ENCODE data around the gene WWC1.

Gene WWC1

GRCh38 chr5:168304349-168304748 is 12.9 kb downstream of the WWC1 start:
- H3K9ac ChIP-seq (ENCODE audit: low read length): no peak overlapping the region
- H3K27me3 ChIP-seq (replicated peaks; ENCODE audit: insufficient read depth, low read length): no peaks in the 10 kb centered on the region
- TF ChIP-seq EZH2phosphoT487 (IDR thresholded peaks at IDR 0.05; ENCODE audit: low read length): no peak
- no peak for TF ChIP-seq EZH2 (optimal IDR thresholded peaks at IDR 0.05; ENCODE audit: low read depth, low read length)
- TF ChIP-seq CTCF (IDR thresholded peaks at IDR 0.05; ENCODE audit: low read length): no peak
- H3K4me2 ChIP-seq (ENCODE audit: low read depth, low read length): no peak overlapping the region
- H3K4me3 ChIP-seq (ENCODE audit: low read length): no peak overlapping the region
- H3F3A ChIP-seq (ENCODE audit: insufficient read depth, low read length): peaks cover 8% of the 10 kb centered on the region; the same call in 1 of the 2 replicates
- peaks cover 77% of the 10 kb centered on the region for H3K79me2 ChIP-seq (ENCODE audit: low read length)
- no peak overlapping the region for H2AFZ ChIP-seq (ENCODE audit: low read length)
- DNase-seq: no peak
- H3K9me3 ChIP-seq (replicated peaks; ENCODE audit: insufficient read depth, low read length): no peaks in the 10 kb centered on the region
- H4K20me1 ChIP-seq (ENCODE audit: insufficient read depth, low read length): no peaks in the 10 kb centered on the region
- H3K9me2 ChIP-seq (replicated peaks; ENCODE audit: insufficient read depth, low read length): no peaks in the 10 kb centered on the region
- no peak overlapping the region for H3K27ac ChIP-seq (ENCODE audit: low read length)
- H3K4me1 ChIP-seq (ENCODE audit: low read length): peaks cover 23% of the 10 kb centered on the region
- H3K36me3 ChIP-seq (replicated peaks; ENCODE audit: insufficient read depth, low read length): no peaks in the 10 kb centered on the region

- Histone ChIP-seq H3K79me2 (ENCODE audit: low read length) (peaks cover 76% of the 10 kb centered on the region), H3K36me3 (replicated peaks; ENCODE audit: insufficient read depth, low read length) (no peaks in the 10 kb centered on the region), H3K4me3 (ENCODE audit: low read length) (no peak overlapping the region), H3K9me3 (replicated peaks; ENCODE audit: insufficient read depth, low read length) (no peaks in the 10 kb centered on the region), H3K4me1 (ENCODE audit: low read length) (peaks cover 14% of the 10 kb centered on the region), H3K9ac (ENCODE audit: low read length) (no peak overlapping the region), H3K9me2 (replicated peaks; ENCODE audit: insufficient read depth, low read length) (no peaks in the 10 kb centered on the region), H4K20me1 (ENCODE audit: insufficient read depth, low read length) (no peaks in the 10 kb centered on the region), H3F3A (ENCODE audit: insufficient read depth, low read length) (peaks cover 1% of the 10 kb centered on the region; the same call in 1 of the 2 replicates), H3K27ac (ENCODE audit: low read length) (no peak overlapping the region), H3K4me2 (ENCODE audit: low read depth, low read length) (no peak overlapping the region), H2AFZ (ENCODE audit: low read length) (no peak overlapping the region), H3K27me3 (replicated peaks; ENCODE audit: insufficient read depth, low read length) (no peaks in the 10 kb centered on the region)
- no peak for DNase-seq
- TF ChIP-seq EZH2 (optimal IDR thresholded peaks at IDR 0.05; ENCODE audit: low read depth, low read length) (no peak), EZH2phosphoT487 (IDR thresholded peaks at IDR 0.05; ENCODE audit: low read length) (no peak), CTCF (IDR thresholded peaks at IDR 0.05; ENCODE audit: low read length) (no peak)
Measured at GRCh38 chr5:168305281-168305680, 13.8 kb downstream of the WWC1 start.

GRCh38 chr5:168307022-168307421 is 15.6 kb downstream of the WWC1 start:
- Histone ChIP-seq H3K9me2 (replicated peaks; ENCODE audit: insufficient read depth, low read length) (no peaks in the 10 kb centered on the region), H4K20me1 (ENCODE audit: insufficient read depth, low read length) (no peaks in the 10 kb centered on the region), H3K4me3 (ENCODE audit: low read length) (no peak overlapping the region), H3K4me1 (ENCODE audit: low read length) (peaks cover 6% of the 10 kb centered on the region; the same call in 1 of the 2 replicates), H3K36me3 (replicated peaks; ENCODE audit: insufficient read depth, low read length) (no peaks in the 10 kb centered on the region), H3F3A (ENCODE audit: insufficient read depth, low read length) (no peaks in the 10 kb centered on the region), H3K9ac (ENCODE audit: low read length) (no peak overlapping the region), H3K9me3 (replicated peaks; ENCODE audit: insufficient read depth, low read length) (no peaks in the 10 kb centered on the region), H3K27ac (ENCODE audit: low read length) (no peak overlapping the region), H3K4me2 (ENCODE audit: low read depth, low read length) (no peak overlapping the region), H2AFZ (ENCODE audit: low read length) (no peak overlapping the region), H3K79me2 (ENCODE audit: low read length) (peaks cover 72% of the 10 kb centered on the region), H3K27me3 (replicated peaks; ENCODE audit: insufficient read depth, low read length) (no peaks in the 10 kb centered on the region)
- DNase-seq: no peak
- TF ChIP-seq CTCF (IDR thresholded peaks at IDR 0.05; ENCODE audit: low read length) (no peak), EZH2phosphoT487 (IDR thresholded peaks at IDR 0.05; ENCODE audit: low read length) (no peak), EZH2 (optimal IDR thresholded peaks at IDR 0.05; ENCODE audit: low read depth, low read length) (no peak)
